Liver (tissue), 3 donors: ENCODE results near the gene EEFSEC.

Experiments used
- ATF3 ChIP-seq: IDR thresholded peaks from 2 replicates; pipeline ENCODE4 v1.6.1; 2016; ENCODE audit warnings: antibody characterized with exemption
- EGR1 ChIP-seq, 2 donors: IDR thresholded peaks; 2 replicates each; pipeline ENCODE4 v1.6.1; 2016 to 2018; ENCODE audit warnings: antibody characterized with exemption in 2 of 2, low read depth in 2 of 2
- FOXA1 ChIP-seq: IDR thresholded peaks from 2 replicates; pipeline ENCODE4 v1.6.1; 2016; ENCODE audit warnings: antibody characterized with exemption
- GABPA ChIP-seq, 2 donors: IDR thresholded peaks in 1 of 2; conservative IDR thresholded peaks in 1 of 2; 2 replicates each; pipeline ENCODE4 v1.6.1; 2016; ENCODE audit warnings: antibody characterized with exemption in 2 of 2, mild to moderate bottlenecking in 1 of 2, moderate library complexity in 1 of 2
- MAX ChIP-seq: IDR thresholded peaks from 2 replicates; pipeline ENCODE4 v1.6.1; 2016; ENCODE audit warnings: antibody characterized with exemption
- NR2F2 ChIP-seq: IDR thresholded peaks from 2 replicates; pipeline ENCODE4 v1.6.1; 2016; ENCODE audit warnings: antibody characterized with exemption
- RAD21 ChIP-seq, 2 donors: IDR thresholded peaks; 2 replicates each; pipeline ENCODE4 v1.6.1; 2016; ENCODE audit warnings: antibody characterized with exemption in 2 of 2, mild to moderate bottlenecking in 2 of 2
- RXRA ChIP-seq, 2 donors: IDR thresholded peaks; 2 replicates each; pipeline ENCODE4 v1.6.1; 2017 to 2018; ENCODE audit warnings: antibody characterized with exemption in 2 of 2, mild to moderate bottlenecking in 1 of 2
- SP1 ChIP-seq: IDR thresholded peaks from 2 replicates; pipeline ENCODE4 v1.6.1; 2018; ENCODE audit warnings: antibody characterized with exemption, mild to moderate bottlenecking
- TAF1 ChIP-seq: conservative IDR thresholded peaks from 2 replicates; pipeline ENCODE4 v1.6.1; 2016; ENCODE audit warnings: antibody characterized with exemption, mild to moderate bottlenecking
- YY1 ChIP-seq: IDR thresholded peaks from 2 replicates; pipeline ENCODE4 v1.6.1; 2016; ENCODE audit warnings: antibody characterized with exemption, mild to moderate bottlenecking
- TF ChIP-seq, protein P1 (sequence below): fragments of 150-350 bp; IDR thresholded peaks from 2 replicates; pipeline ENCODE4 v1.5.1; 2017; ENCODE audit warnings: improper control_type of control experiment, low read depth, low read length; ENCODE audit not compliant: missing input control
- TF ChIP-seq, protein P2 (sequence below): IDR thresholded peaks from 2 replicates; pipeline ENCODE4 v1.6.1; 2016; ENCODE audit warnings: antibody characterized with exemption, mild to moderate bottlenecking
- donor health status: healthy.
- donor health status: healthy.

- TF ChIP-seq, protein P1, sequence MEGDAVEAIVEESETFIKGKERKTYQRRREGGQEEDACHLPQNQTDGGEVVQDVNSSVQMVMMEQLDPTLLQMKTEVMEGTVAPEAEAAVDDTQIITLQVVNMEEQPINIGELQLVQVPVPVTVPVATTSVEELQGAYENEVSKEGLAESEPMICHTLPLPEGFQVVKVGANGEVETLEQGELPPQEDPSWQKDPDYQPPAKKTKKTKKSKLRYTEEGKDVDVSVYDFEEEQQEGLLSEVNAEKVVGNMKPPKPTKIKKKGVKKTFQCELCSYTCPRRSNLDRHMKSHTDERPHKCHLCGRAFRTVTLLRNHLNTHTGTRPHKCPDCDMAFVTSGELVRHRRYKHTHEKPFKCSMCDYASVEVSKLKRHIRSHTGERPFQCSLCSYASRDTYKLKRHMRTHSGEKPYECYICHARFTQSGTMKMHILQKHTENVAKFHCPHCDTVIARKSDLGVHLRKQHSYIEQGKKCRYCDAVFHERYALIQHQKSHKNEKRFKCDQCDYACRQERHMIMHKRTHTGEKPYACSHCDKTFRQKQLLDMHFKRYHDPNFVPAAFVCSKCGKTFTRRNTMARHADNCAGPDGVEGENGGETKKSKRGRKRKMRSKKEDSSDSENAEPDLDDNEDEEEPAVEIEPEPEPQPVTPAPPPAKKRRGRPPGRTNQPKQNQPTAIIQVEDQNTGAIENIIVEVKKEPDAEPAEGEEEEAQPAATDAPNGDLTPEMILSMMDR: no peak
- TF ChIP-seq TAF1: no peak
- TF ChIP-seq, protein P2, sequence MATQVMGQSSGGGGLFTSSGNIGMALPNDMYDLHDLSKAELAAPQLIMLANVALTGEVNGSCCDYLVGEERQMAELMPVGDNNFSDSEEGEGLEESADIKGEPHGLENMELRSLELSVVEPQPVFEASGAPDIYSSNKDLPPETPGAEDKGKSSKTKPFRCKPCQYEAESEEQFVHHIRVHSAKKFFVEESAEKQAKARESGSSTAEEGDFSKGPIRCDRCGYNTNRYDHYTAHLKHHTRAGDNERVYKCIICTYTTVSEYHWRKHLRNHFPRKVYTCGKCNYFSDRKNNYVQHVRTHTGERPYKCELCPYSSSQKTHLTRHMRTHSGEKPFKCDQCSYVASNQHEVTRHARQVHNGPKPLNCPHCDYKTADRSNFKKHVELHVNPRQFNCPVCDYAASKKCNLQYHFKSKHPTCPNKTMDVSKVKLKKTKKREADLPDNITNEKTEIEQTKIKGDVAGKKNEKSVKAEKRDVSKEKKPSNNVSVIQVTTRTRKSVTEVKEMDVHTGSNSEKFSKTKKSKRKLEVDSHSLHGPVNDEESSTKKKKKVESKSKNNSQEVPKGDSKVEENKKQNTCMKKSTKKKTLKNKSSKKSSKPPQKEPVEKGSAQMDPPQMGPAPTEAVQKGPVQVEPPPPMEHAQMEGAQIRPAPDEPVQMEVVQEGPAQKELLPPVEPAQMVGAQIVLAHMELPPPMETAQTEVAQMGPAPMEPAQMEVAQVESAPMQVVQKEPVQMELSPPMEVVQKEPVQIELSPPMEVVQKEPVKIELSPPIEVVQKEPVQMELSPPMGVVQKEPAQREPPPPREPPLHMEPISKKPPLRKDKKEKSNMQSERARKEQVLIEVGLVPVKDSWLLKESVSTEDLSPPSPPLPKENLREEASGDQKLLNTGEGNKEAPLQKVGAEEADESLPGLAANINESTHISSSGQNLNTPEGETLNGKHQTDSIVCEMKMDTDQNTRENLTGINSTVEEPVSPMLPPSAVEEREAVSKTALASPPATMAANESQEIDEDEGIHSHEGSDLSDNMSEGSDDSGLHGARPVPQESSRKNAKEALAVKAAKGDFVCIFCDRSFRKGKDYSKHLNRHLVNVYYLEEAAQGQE: no peak
- TF ChIP-seq RAD21 (IDR thresholded peaks at IDR 0.05): no peak
- TF ChIP-seq YY1: no peak
- no peak for TF ChIP-seq MAX
- no peak for TF ChIP-seq NR2F2
- TF ChIP-seq FOXA1: no peak
- no peak for TF ChIP-seq EGR1 (IDR thresholded peaks at IDR 0.05; ENCODE audit: low read depth in 2 of 2)
- TF ChIP-seq GABPA (IDR thresholded peaks at IDR 0.05 in 1 of 2, conservative IDR thresholded peaks at IDR 0.05 in 1 of 2): no peak
- no peak for TF ChIP-seq SP1
- TF ChIP-seq ATF3: no peak
- no peak for TF ChIP-seq RXRA (IDR thresholded peaks at IDR 0.05)
Observed at GRCh38 chr3:128275316-128276145, 122.2 kb downstream of the EEFSEC start.
